Epithelial cell of umbilical artery (primary cell): ENCODE results near the gene EBLN2. TPM values are rescaled to one million over a fixed set of nuclear protein-coding genes. Genes with fewer than 3 reads are reported as not detected.

ENCODE experiments used
- total RNA-seq: library from RNA; depleted of rRNA; stranded (reverse); fragments of >200 nt; gene quantifications from 2 replicates; pipeline ENCODE4 v1.2.3, GENCODE V29; 2014

EBLN2 gene
- total RNA-seq, result 2.9 and 10.0 TPM in 2 replicates

DNA sequence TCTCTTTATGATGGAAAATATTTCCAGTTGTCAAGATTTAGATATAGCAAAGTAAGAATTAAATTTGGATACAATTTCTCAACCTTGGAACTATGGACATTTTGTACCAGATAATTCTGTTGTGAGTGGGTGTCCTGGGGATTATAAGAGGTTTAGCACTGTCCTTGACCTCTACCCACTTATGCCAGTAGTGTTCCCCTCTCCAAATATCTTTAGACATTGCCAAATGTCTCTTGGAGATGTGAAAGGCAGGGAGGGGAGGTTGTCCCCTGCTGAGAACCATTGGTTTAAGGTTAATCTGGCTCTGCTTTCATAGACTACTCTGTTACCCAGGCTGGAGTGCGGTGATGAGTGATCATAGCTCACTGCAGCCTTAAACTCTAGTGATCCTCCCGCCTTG lies at the start of gene EBLN2:
Gene EBLN2, plus strand, starts transcription at position 244 of the 400 bp plus-strand sequence. CDS start 423 bp downstream, outside the sequence.

Other genes with a start within 250 kb of the EBLN2 start
- gene SHQ1, start 213.2 kb upstream of the EBLN2 start, total RNA-seq, result 20.1 and 22.5 TPM in 2 replicates
- 0.65 and 3.0 TPM in 2 replicates for gene GXYLT2, start 173.6 kb upstream of the EBLN2 start, total RNA-seq
- gene PPP4R2, start 64.8 kb upstream of the EBLN2 start, total RNA-seq, result 79.3 and 86.8 TPM in 2 replicates